C4-2B (cell line): Measurements from ENCODE around the gene PARVB.

Experiments used
- H3K27ac ChIP-seq: fragments of 450-650 bp; 2 replicates; pipeline ENCODE4 v1.5.1; 2017
- CTCF ChIP-seq: fragments of 450-650 bp; conservative IDR thresholded peaks from 2 replicates; pipeline ENCODE4 v1.5.1; 2017; ENCODE audit warnings: mild to moderate bottlenecking
- ZFX ChIP-seq: fragments of 450-650 bp; IDR thresholded peaks from 2 replicates; pipeline ENCODE4 v1.6.1; 2017

Gene PARVB

DNA sequence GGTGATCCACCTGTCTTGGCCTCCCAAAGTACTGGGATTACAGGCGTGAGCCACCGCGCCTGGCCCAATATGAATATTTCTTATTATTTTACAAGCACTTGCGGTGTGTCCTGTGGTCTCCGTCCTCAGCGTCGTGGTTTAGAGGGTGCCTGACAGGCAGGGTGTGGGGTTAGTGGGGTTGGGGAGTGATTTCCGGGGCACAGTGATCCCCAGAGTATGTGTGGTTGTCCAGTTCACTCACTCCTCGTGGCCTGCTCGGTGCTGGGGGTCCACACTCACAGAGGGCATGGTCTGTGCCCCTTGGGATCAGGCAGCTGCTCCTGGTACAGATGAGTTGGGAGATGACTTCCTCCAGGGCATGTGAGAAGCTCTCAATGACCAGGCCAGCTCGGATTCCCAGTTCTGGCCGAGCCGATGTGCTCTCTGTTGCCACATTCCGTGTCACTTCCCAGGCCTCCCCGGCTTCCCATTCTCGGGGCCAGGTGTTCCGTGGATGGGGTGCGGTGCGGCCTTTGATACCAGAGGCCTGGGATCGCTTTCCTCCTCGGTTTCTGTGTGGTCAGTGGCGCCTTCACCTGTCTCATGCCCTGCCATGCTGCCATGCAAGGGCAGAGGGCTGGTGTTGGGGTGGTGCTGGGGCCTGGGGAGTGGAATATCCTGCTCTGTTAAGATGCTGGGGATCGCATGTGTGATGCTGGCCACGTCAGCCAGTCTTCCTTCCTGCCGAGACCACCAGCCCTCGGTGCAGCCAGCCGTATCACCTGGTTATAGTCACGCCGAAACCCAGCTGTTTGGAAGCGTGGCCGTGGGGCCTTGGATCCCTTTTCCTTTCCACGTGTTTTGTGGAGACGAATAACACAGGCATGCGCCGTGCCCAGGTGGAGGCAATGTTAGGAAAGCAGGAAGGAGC is 39.6 kb downstream of the PARVB start:
- H3K27ac ChIP-seq: no peak overlapping the region
- no peak for TF ChIP-seq CTCF
- no peak for TF ChIP-seq ZFX

DNA sequence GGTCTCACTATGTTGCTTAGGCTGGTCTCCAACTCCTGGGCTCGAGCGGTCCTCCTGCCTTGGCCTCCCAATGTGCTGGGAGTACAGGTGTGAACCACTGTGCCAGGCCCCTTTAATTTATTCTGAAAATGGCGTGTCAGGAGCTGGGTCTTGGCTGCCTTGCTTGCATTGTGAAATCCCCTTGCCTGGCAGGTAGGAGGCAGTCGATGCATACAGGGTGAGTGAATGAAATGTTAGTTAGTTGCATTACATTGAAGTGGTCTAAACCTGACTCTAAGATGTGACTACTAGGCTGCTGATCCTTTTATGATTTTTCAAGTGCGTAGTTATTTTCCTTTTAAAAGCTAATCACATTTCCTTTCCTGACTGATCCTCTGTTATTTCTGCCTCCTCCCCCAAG is 42.9 kb downstream of the PARVB start:
- TF ChIP-seq ZFX (no peak), CTCF (no peak)
- no peak overlapping the region for H3K27ac ChIP-seq

DNA sequence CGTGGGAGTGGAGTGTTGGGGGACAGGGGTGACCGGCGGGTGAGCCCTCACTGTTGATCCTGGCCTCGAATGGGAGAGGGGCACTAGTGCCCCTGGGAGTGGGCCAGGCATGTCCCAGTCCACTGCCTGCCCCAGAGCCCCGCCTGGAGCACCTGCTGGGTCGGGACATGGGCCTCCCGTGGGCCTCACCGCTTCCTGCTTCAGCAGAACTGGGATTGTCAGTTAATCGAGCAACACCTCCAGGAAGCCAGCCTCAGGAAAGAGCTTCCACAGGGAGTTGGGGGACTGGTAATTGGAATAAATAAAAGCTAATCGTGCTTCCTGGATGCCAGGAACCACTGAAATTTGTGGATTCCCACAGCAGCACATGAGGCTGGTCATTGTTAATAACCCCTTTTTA is 43.8 kb downstream of the PARVB start:
- H3K27ac ChIP-seq: no peak overlapping the region
- TF ChIP-seq ZFX (no peak), CTCF (no peak)

GRCh38 chr22:44068422-44069191 is 44.5 kb downstream of the PARVB start:
- no peak overlapping the region for H3K27ac ChIP-seq
- TF ChIP-seq CTCF (no peak), ZFX (no peak)

DNA sequence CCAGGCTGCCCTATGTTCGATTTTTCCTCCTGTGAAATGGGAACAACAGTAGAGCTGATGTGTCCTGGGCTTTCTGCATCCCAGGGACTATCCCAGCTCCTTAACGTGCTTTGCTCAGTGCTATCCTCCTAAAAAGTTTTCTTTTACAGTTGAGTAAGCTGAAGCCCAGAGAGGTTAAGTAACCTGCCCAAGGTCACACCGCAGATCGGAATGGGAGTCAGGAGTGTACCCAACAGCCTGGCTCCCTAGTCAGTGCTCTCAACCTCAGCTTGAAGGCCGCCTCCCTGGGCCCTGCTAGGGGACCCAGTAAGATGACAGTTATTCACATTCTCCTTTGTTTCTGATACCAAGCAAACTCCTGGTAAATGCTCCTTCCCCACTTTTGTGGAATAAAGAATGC is 45.9 kb downstream of the PARVB start:
- no peak for TF ChIP-seq ZFX
- no peak for TF ChIP-seq CTCF
- H3K27ac ChIP-seq: no peak overlapping the region

GRCh38 chr22:44071781-44072326 is 47.8 kb downstream of the PARVB start:
- no peak overlapping the region for H3K27ac ChIP-seq
- TF ChIP-seq CTCF (no peak), ZFX (no peak)
